Measurements from ENCODE around the gene NOS1. TPM values are rescaled to one million over a fixed set of nuclear protein-coding genes. Genes with fewer than 3 reads are reported as not detected.

NOS1 gene
- total RNA-seq, 1 donor from 2014 or later: 0.11 TPM

- H3F3A ChIP-seq (ENCODE audit: low read depth): no peaks in the 10 kb centered on the region
- no peak overlapping the region for H3K4me3 ChIP-seq
- H4K20me1 ChIP-seq (ENCODE audit: low read depth): no peaks in the 10 kb centered on the region
- no peak for TF ChIP-seq CTCF (IDR thresholded peaks at IDR 0.05)
- TF ChIP-seq EZH2phosphoT487 (IDR thresholded peaks at IDR 0.05): no peak
- no peak for TF ChIP-seq EZH2 (IDR thresholded peaks at IDR 0.05)
- Mint-ChIP-seq H3K4me3 (no peak overlapping the region), H3K36me3 (no peaks in the 10 kb centered on the region), H3K27me3 (ENCODE audit: insufficient read depth, low read depth) (peaks cover 11% of the 10 kb centered on the region), H3K9me3 (no peaks in the 10 kb centered on the region), H3K4me1 (peaks cover 3% of the 10 kb centered on the region), H3K27ac (no peak overlapping the region)
- no peak overlapping the region for H2AFZ ChIP-seq (replicated peaks)
- no peaks in the 10 kb centered on the region for H3K36me3 ChIP-seq
- H3K27ac ChIP-seq: no peak overlapping the region
- peaks cover 5% of the 10 kb centered on the region for H3K4me1 ChIP-seq
- no peak for DNase-seq (ENCODE audit: low spot score)
- no peak overlapping the region for H3K4me2 ChIP-seq
- H3K27me3 ChIP-seq: no peaks in the 10 kb centered on the region
- H3K9me3 ChIP-seq (ENCODE audit: low read depth): no peaks in the 10 kb centered on the region
- H3K79me2 ChIP-seq (ENCODE audit: low read depth): no peaks in the 10 kb centered on the region
- no peak overlapping the region for H3K9ac ChIP-seq
These were observed 27.6 kb upstream of the NOS1 start for GRCh38 chr12:117388951-117389446.

GRCh38 chr12:117387832-117388231, 26.4 kb upstream of the NOS1 start:
- Histone ChIP-seq H3K9ac (no peak overlapping the region), H4K20me1 (ENCODE audit: low read depth) (no peaks in the 10 kb centered on the region), H3K4me2 (no peak overlapping the region), H3K4me1 (peaks cover 5% of the 10 kb centered on the region), H3K4me3 (no peak overlapping the region), H3K27me3 (no peaks in the 10 kb centered on the region), H3F3A (ENCODE audit: low read depth) (no peaks in the 10 kb centered on the region), H3K36me3 (no peaks in the 10 kb centered on the region), H2AFZ (replicated peaks) (no peak overlapping the region), H3K9me3 (ENCODE audit: low read depth) (no peaks in the 10 kb centered on the region), H3K27ac (no peak overlapping the region), H3K79me2 (ENCODE audit: low read depth) (no peaks in the 10 kb centered on the region)
- TF ChIP-seq EZH2phosphoT487 (IDR thresholded peaks at IDR 0.05) (no peak), EZH2 (IDR thresholded peaks at IDR 0.05) (no peak), CTCF (IDR thresholded peaks at IDR 0.05) (no peak)
- no peaks in the 10 kb centered on the region for H3K36me3 Mint-ChIP-seq
- no peak overlapping the region for H3K4me3 Mint-ChIP-seq
- DNase-seq (ENCODE audit: low spot score): no peak
- H3K9me3 Mint-ChIP-seq: no peaks in the 10 kb centered on the region
- peaks cover 3% of the 10 kb centered on the region for H3K4me1 Mint-ChIP-seq
- no peak overlapping the region for H3K27ac Mint-ChIP-seq
- H3K27me3 Mint-ChIP-seq (ENCODE audit: insufficient read depth, low read depth): peaks cover 13% of the 10 kb centered on the region

- Histone ChIP-seq H3K79me2 (ENCODE audit: low read depth) (no peaks in the 10 kb centered on the region), H3F3A (ENCODE audit: low read depth) (no peaks in the 10 kb centered on the region), H3K27me3 (no peaks in the 10 kb centered on the region), H3K4me1 (peaks cover 5% of the 10 kb centered on the region), H3K4me3 (no peak overlapping the region), H2AFZ (replicated peaks) (no peak overlapping the region), H3K4me2 (no peak overlapping the region), H3K9me3 (ENCODE audit: low read depth) (no peaks in the 10 kb centered on the region), H3K27ac (no peak overlapping the region), H3K9ac (no peak overlapping the region), H3K36me3 (no peaks in the 10 kb centered on the region), H4K20me1 (ENCODE audit: low read depth) (no peaks in the 10 kb centered on the region)
- no peaks in the 10 kb centered on the region for H3K9me3 Mint-ChIP-seq
- no peaks in the 10 kb centered on the region for H3K36me3 Mint-ChIP-seq
- no peak for DNase-seq (ENCODE audit: low spot score)
- TF ChIP-seq EZH2 (IDR thresholded peaks at IDR 0.05) (no peak), CTCF (IDR thresholded peaks at IDR 0.05) (no peak), EZH2phosphoT487 (IDR thresholded peaks at IDR 0.05) (no peak)
- peaks cover 8% of the 10 kb centered on the region for H3K27me3 Mint-ChIP-seq (ENCODE audit: insufficient read depth, low read depth)
- H3K27ac Mint-ChIP-seq: no peak overlapping the region
- H3K4me3 Mint-ChIP-seq: no peak overlapping the region
- H3K4me1 Mint-ChIP-seq: peaks cover 3% of the 10 kb centered on the region
These were observed 23.3 kb upstream of the NOS1 start for GRCh38 chr12:117384735-117385134.
